Vagina (tissue), 2 donors: ENCODE measurements around the gene SOS1. TPM values are rescaled to one million over a fixed set of nuclear protein-coding genes. Genes with fewer than 3 reads are reported as not detected.

Experiments used
- DNase-seq, 2 donors: peaks; one replicate each; pipeline ENCODE4 v3.0.0-alpha.2; 2017; ENCODE audit errors: extremely low spot score in 2 of 2
- H3K27ac ChIP-seq: fragments of 200-600 bp; sonication (generic); one replicate; pipeline ENCODE4 v1.5.1; 2019
- H3K27me3 ChIP-seq: fragments of 200-600 bp; sonication (generic); one replicate; pipeline ENCODE4 v1.5.1; 2019
- H3K36me3 ChIP-seq, 2 donors: fragments of 200-600 bp; sonication (generic); one replicate each; pipeline ENCODE4 v1.5.1; 2017 to 2019
- H3K4me1 ChIP-seq: fragments of 200-600 bp; sonication (generic); one replicate; pipeline ENCODE4 v1.5.1; 2019
- H3K4me3 ChIP-seq, 2 donors: fragments of 200-600 bp; sonication (generic); 1 replicate in 1 of 2; 2 replicates in 1 of 2; pipeline ENCODE4 v1.5.1; 2016 to 2019
- H3K9me3 ChIP-seq: fragments of 200-600 bp; sonication (generic); one replicate; pipeline ENCODE4 v1.5.1; 2019
- POLR2A ChIP-seq, 2 donors: fragments of 450-650 bp; IDR thresholded peaks; one replicate each; pipeline ENCODE4 v1.6.1; 2017; ENCODE audit warnings: antibody characterized with exemption in 2 of 2, mild to moderate bottlenecking in 2 of 2, moderate library complexity in 2 of 2
- POLR2AphosphoS5 ChIP-seq, 2 donors: sonication (generic); formaldehyde crosslinking; IDR thresholded peaks; one replicate each; pipeline ENCODE4 v1.9.0; 2017; ENCODE audit warnings: antibody characterized with exemption in 2 of 2, mild to moderate bottlenecking in 2 of 2, low read depth in 1 of 2; ENCODE audit not compliant: insufficient read depth in 1 of 2
- intact Hi-C: fragments of 100-400 bp; cut with DNase I; formaldehyde crosslinking; loops from one replicate; pipeline ENCODE4 v1.15.1; 2023
- total RNA-seq: library from RNA; depleted of rRNA; stranded (reverse); fragments of >200 nt; gene quantifications from one replicate; pipeline ENCODE4 v1.2.3, GENCODE V29; 2016
- TF ChIP-seq, protein P1 (sequence below), 3 experiments: fragments of 450-650 bp in 2 of 3; fragments of 200-600 bp in 1 of 3; sonication (generic) in 1 of 3; IDR thresholded peaks; one replicate each; pipeline ENCODE4 v1.5.1; 2017 to 2019; ENCODE audit warnings: antibody characterized with exemption in 3 of 3, mild to moderate bottlenecking in 2 of 3, moderate library complexity in 2 of 3

Gene SOS1
- total RNA-seq, 1 donor from 2014 or later = 20.1 TPM

DNA sequence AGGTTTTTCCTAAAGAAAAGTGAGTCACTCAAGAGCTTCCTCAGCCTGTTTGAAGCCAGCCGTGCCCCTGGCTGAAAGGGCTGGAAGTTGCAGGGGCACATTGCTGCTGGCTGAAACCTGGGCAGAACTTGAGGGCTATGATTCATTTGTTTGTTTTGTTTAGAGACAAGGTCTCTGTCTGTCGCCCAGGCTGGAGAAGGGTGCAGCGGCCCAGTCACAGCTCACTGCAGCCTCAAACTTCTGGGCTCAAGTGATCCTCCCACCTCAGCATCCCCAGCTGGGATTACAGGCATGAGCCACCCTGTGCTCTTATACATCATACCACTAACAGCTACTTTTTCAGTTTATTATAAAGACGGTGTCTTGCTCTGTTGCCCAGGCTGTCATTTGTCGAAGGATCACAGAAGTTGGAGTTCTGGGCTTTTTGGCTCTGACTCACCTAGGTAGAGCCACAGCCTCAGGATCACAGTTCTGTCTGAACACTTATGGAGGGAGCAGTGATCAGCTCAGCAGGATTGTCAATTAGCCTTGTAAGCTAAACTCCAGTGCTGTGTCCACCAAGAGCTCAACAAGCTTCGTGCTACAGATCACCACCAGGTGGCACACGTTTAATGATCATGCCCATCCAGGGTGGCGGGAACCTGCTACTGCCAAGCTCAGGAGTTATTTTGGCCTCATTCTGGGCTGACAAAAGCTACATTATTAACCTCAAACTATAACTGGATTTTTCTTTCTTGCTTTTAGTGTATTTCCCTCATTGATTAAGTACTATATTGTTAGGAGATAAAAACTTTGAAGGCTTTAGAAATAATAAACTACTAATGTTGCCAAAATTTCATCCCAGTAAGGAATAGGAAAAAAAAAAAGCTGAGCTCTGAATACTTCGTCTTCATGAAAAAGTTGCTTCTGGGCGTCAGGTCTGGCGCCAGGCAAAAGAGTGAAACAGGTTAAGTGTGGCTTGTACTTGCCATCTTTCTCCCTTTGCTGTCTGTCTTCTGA lies 173.3 kb downstream of the SOS1 start:
- Histone ChIP-seq H3K27ac (no peak overlapping the region), H3K36me3 (no peaks in the 10 kb centered on the region), H3K4me3 (no peak overlapping the region), H3K4me1 (peaks cover 5% of the 10 kb centered on the region), H3K9me3 (no peaks in the 10 kb centered on the region), H3K27me3 (no peaks in the 10 kb centered on the region)
- TF ChIP-seq POLR2A (IDR thresholded peaks at IDR 0.05) (no peak), POLR2AphosphoS5 (IDR thresholded peaks at IDR 0.05; ENCODE audit: insufficient read depth in 1 of 2, low read depth in 1 of 2) (no peak)
- TF ChIP-seq, protein P1, sequence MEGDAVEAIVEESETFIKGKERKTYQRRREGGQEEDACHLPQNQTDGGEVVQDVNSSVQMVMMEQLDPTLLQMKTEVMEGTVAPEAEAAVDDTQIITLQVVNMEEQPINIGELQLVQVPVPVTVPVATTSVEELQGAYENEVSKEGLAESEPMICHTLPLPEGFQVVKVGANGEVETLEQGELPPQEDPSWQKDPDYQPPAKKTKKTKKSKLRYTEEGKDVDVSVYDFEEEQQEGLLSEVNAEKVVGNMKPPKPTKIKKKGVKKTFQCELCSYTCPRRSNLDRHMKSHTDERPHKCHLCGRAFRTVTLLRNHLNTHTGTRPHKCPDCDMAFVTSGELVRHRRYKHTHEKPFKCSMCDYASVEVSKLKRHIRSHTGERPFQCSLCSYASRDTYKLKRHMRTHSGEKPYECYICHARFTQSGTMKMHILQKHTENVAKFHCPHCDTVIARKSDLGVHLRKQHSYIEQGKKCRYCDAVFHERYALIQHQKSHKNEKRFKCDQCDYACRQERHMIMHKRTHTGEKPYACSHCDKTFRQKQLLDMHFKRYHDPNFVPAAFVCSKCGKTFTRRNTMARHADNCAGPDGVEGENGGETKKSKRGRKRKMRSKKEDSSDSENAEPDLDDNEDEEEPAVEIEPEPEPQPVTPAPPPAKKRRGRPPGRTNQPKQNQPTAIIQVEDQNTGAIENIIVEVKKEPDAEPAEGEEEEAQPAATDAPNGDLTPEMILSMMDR (IDR thresholded peaks at IDR 0.05) = peak in 2 of 3 experiments; percentile 40 to 49
- DNase-seq = no peak
- intact Hi-C loops = no loop called here

DNA sequence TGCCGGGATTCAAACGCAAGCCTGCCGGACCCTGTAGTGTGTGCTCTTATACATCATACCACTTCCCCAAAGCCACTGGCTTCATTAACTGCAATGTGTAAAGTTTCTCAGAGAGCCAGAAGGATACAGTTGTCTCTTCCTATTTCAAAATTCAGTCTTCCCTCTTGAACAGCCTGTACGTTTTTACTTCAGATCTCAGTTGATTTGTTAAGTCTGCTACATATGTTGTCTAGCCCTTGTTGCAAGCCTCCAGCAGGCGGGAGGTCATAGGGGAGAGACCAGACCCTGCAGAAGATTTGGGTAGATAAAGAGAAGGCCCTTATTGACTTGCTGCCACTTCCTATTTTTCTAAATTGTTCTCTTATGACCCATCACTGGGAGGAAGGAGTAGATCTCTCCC lies 174.9 kb downstream of the SOS1 start:
- TF ChIP-seq POLR2A (IDR thresholded peaks at IDR 0.05) = no peak
- TF ChIP-seq, protein P1 (IDR thresholded peaks at IDR 0.05) = no peak
- TF ChIP-seq POLR2AphosphoS5 (IDR thresholded peaks at IDR 0.05; ENCODE audit: insufficient read depth in 1 of 2, low read depth in 1 of 2) = no peak
- intact Hi-C loops = no loop called here
- peak overlapping the region; percentile 25 for H3K27ac ChIP-seq

DNA sequence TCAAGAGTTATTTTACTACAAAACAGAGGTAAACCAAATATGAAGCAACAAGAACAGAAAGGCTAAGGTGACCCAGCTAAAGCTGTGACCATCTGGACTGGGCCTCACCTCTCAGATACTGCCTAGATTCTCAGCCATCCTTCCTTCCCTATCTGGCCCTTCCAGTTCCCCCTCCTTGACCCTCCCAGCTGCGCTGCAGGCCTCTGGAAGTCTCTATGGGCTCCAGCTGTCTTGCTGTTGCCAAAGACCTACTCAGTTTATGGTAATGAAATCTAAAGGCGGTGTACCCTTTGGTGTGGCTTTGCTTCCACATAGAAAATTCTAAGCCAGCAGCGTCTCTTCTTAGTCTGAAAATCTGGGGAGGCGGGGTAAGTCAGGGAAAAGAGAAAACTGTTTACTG lies 175.5 kb downstream of the SOS1 start:
- TF ChIP-seq POLR2AphosphoS5 (IDR thresholded peaks at IDR 0.05; ENCODE audit: insufficient read depth in 1 of 2, low read depth in 1 of 2) = no peak
- TF ChIP-seq POLR2A (IDR thresholded peaks at IDR 0.05) = no peak
- TF ChIP-seq, protein P1 (IDR thresholded peaks at IDR 0.05) = no peak
- Histone ChIP-seq H3K27me3 (no peaks in the 10 kb centered on the region), H3K27ac (peak overlapping the region; percentile 25), H3K36me3 (no peaks in the 10 kb centered on the region), H3K4me3 (no peak overlapping the region), H3K9me3 (no peaks in the 10 kb centered on the region), H3K4me1 (peaks cover 5% of the 10 kb centered on the region)
- DNase-seq = no peak
- intact Hi-C loops = no loop called here

More for the DNA sequence above, 174.9 kb downstream of the SOS1 start:
- Histone ChIP-seq H3K27me3 (no peaks in the 10 kb centered on the region), H3K4me3 (no peak overlapping the region), H3K36me3 (no peaks in the 10 kb centered on the region), H3K9me3 (no peaks in the 10 kb centered on the region), H3K4me1 (peaks cover 5% of the 10 kb centered on the region)
- no peak for DNase-seq

DNA sequence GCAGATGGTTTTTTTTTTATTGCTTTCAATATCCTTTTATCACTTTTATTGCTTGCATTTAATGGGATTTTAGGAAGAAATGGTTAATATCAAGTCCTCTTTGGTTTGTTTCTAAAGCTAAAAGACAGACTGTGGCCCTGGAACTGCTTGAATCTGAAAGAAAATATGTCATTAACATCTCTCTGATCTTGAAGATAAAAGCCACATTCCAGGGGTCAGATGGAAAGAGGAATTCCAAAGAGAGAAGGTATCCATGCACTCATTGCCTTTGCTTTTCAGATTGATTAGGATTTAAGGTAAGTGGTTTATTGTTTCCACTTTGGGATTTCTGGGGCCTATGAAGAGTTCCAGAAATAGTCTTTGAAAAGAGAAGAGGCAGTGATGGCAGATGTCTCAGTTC lies 177.1 kb downstream of the SOS1 start:
- TF ChIP-seq, protein P1 (IDR thresholded peaks at IDR 0.05) = no peak
- no peak for TF ChIP-seq POLR2A (IDR thresholded peaks at IDR 0.05)
- TF ChIP-seq POLR2AphosphoS5 (IDR thresholded peaks at IDR 0.05; ENCODE audit: insufficient read depth in 1 of 2, low read depth in 1 of 2) = no peak
- Histone ChIP-seq H3K9me3 (no peaks in the 10 kb centered on the region), H3K36me3 (no peaks in the 10 kb centered on the region), H3K4me3 (no peak overlapping the region), H3K27me3 (no peaks in the 10 kb centered on the region), H3K27ac (no peak overlapping the region), H3K4me1 (peaks cover 5% of the 10 kb centered on the region)
- DNase-seq = no peak
- intact Hi-C loops = no loop called here

DNA sequence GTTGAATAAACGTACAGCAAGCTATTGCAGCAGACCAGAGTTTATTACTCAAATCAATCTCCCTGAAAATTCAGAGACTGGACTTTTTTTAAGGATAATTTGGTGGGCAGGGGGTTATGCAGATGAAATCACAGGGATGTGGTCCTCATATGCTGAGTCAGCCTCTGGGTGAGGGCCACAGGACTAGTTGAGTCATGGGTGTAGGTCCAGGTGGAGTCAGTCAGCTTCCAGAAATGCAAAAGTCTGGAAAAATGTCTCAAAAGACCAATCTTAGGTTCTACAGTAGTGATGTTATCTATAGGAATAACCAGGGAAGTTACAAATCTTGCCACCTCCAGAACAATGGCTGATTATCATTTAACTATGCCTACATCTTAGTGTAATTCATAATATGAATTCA lies 180.1 kb downstream of the SOS1 start:
- Histone ChIP-seq H3K9me3 (no peaks in the 10 kb centered on the region), H3K4me3 (no peak overlapping the region), H3K27me3 (no peaks in the 10 kb centered on the region), H3K36me3 (no peaks in the 10 kb centered on the region), H3K27ac (no peak overlapping the region), H3K4me1 (peaks cover 2% of the 10 kb centered on the region)
- intact Hi-C loops = no loop called here
- TF ChIP-seq, protein P1 (IDR thresholded peaks at IDR 0.05) = no peak
- TF ChIP-seq POLR2A (IDR thresholded peaks at IDR 0.05) = no peak
- DNase-seq = no peak
